Activated CD8-positive, alpha-beta T cell treated with anti-CD3 and anti-CD28 coated beads for 36 hours (primary cell): ENCODE results near the gene CPNE6. TPM values are rescaled to one million over a fixed set of nuclear protein-coding genes. Genes with fewer than 3 reads are reported as not detected.

Experiments
- ATAC-seq: fragments of 200-7000 bp; cut with Tn5 transposase; one replicate; pipeline ENCODE4 v1.10.0; 2021; ENCODE audit warnings: mild to moderate bottlenecking, moderate library complexity
- CTCF ChIA-PET: fragments of 350-600 bp; sonication (Branson Sonifier 250); formaldehyde crosslinking; loops from one replicate; lab custom pipeline; 2021; ENCODE audit warnings: antibody characterized with exemption; lab: Charles Lee
- POLR2A ChIA-PET: fragments of 350-600 bp; sonication (Branson Sonifier 250); formaldehyde crosslinking; loops from one replicate; lab custom pipeline; 2021; ENCODE audit warnings: antibody characterized with exemption; lab: Charles Lee
- DNase-seq: peaks from one replicate; pipeline ENCODE4 v3.0.0-alpha.2; 2020
- H3K27ac Mint-ChIP-seq: one replicate; pipeline ENCODE4 v1.8.0; 2021; ENCODE audit warnings: mild to moderate bottlenecking, mixed read lengths
- H3K27me3 Mint-ChIP-seq: one replicate; pipeline ENCODE4 v1.8.0; 2021; ENCODE audit warnings: mixed read lengths
- H3K36me3 Mint-ChIP-seq: one replicate; pipeline ENCODE4 v1.8.0; 2021; ENCODE audit warnings: low read depth, mixed read lengths
- H3K4me1 Mint-ChIP-seq: one replicate; pipeline ENCODE4 v1.8.0; 2021; ENCODE audit warnings: low read depth, mixed read lengths
- H3K4me3 Mint-ChIP-seq: one replicate; pipeline ENCODE4 v1.8.0; 2021; ENCODE audit warnings: mild to moderate bottlenecking, moderate library complexity, mixed read lengths
- H3K9me3 Mint-ChIP-seq: one replicate; pipeline ENCODE4 v1.8.0; 2021; ENCODE audit warnings: mixed read lengths
- CTCF ChIP-seq: fragments of 200-600 bp; IDR thresholded peaks from one replicate; pipeline ENCODE4 v1.8.0; 2022; ENCODE audit warnings: antibody characterized with exemption, mild to moderate bottlenecking
- intact Hi-C: fragments of 100-400 bp; cut with micrococcal nuclease; formaldehyde crosslinking; loops from one replicate; pipeline ENCODE4 v1.10.0; 2022
- total RNA-seq, 2 experiments: library from RNA; stranded (reverse); gene quantifications; one replicate each; pipeline ENCODE4 v1.2.3, GENCODE V29; 2021

The CPNE6 gene
- total RNA-seq, 2 experiments from 2014 or later = not detected

GRCh38 chr14:24086193-24086955 lies 15.0 kb downstream of the CPNE6 start:
- POLR2A ChIA-PET = interaction anchor here (1.0 to 1.3 kb wide), 2 partner anchors 9 to 25 kb away, joined by 3 to 4 read pairs; no protein-coding TSS in a partner anchor
- H3K27me3 Mint-ChIP-seq = no peaks in the 10 kb centered on the region

GRCh38 chr14:24087004-24087403 lies 15.6 kb downstream of the CPNE6 start:
- ChIA-PET CTCF (interaction anchor here (1.2 to 9.1 kb wide), 2 partner anchors 8 to 28 kb away, joined by 5 to 127 read pairs; no protein-coding TSS in a partner anchor), POLR2A (no interaction called here)
- no peaks in the 10 kb centered on the region for H3K36me3 Mint-ChIP-seq
- H3K27me3 Mint-ChIP-seq = no peaks in the 10 kb centered on the region
- DNase-seq (no peak), ATAC-seq (no peak)
- H3K27ac Mint-ChIP-seq = no peak overlapping the region
- TF ChIP-seq CTCF = no peak
- no peak overlapping the region for H3K4me3 Mint-ChIP-seq
- intact Hi-C loops = no loop called here
- H3K9me3 Mint-ChIP-seq = no peaks in the 10 kb centered on the region
- peaks cover 7% of the 10 kb centered on the region for H3K4me1 Mint-ChIP-seq

More at GRCh38 chr14:24086193-24086955, 15.0 kb downstream of the CPNE6 start:
- Mint-ChIP-seq H3K27ac (no peak overlapping the region), H3K9me3 (no peaks in the 10 kb centered on the region), H3K36me3 (no peaks in the 10 kb centered on the region), H3K4me3 (no peak overlapping the region), H3K4me1 (peaks cover 10% of the 10 kb centered on the region)
- ATAC-seq (no peak), DNase-seq (no peak)
- TF ChIP-seq CTCF = no peak
- CTCF ChIA-PET = interaction anchor here (1.0 to 9.1 kb wide), 4 partner anchors 9 to 40 kb away, joined by 3 to 127 read pairs (median 20); no protein-coding TSS in a partner anchor
- intact Hi-C loops = no loop called here

- TF ChIP-seq CTCF = no peak
- ATAC-seq (no peak), DNase-seq (no peak)
- Mint-ChIP-seq H3K4me1 (peaks cover 6% of the 10 kb centered on the region), H3K4me3 (no peak overlapping the region), H3K36me3 (no peaks in the 10 kb centered on the region), H3K27me3 (no peaks in the 10 kb centered on the region), H3K9me3 (no peaks in the 10 kb centered on the region), H3K27ac (no peak overlapping the region)
- ChIA-PET POLR2A (no interaction called here), CTCF (interaction anchor here (1.2 to 11.2 kb wide), 2 partner anchors 27 to 29 kb away, joined by 3 to 345 read pairs; partner anchors contain the start of genes DCAF11 and NRL)
- intact Hi-C loops = no loop called here
These were observed 16.7 kb downstream of the CPNE6 start for GRCh38 chr14:24088095-24088494.

GRCh38 chr14:24089890-24090289 lies 18.5 kb downstream of the CPNE6 start:
- H3K27me3 Mint-ChIP-seq = no peaks in the 10 kb centered on the region
- H3K9me3 Mint-ChIP-seq = no peaks in the 10 kb centered on the region
- POLR2A ChIA-PET = interaction anchor here (0.7 to 9.0 kb wide), 7 partner anchors 8 to 73 kb away, joined by 3 to 57 read pairs (median 4); no protein-coding TSS in a partner anchor
- intact Hi-C loops = loop anchor here (1.0 to 5.0 kb wide), 2 partner anchors 32 to 78 kb away; no protein-coding TSS in a partner anchor
- H3K27ac Mint-ChIP-seq = no peak overlapping the region
- H3K36me3 Mint-ChIP-seq = peaks cover 2% of the 10 kb centered on the region
- no peak overlapping the region for H3K4me3 Mint-ChIP-seq
- no peak for ATAC-seq
- peaks cover 12% of the 10 kb centered on the region for H3K4me1 Mint-ChIP-seq
- CTCF ChIA-PET = interaction anchor here (0.7 to 11.2 kb wide), 22 partner anchors 9 to 202 kb away, joined by 3 to 345 read pairs (median 6); partner anchors contain the start of genes CARMIL3, CPNE6, DCAF11 and FITM1
- no peak for TF ChIP-seq CTCF
- no peak for DNase-seq
